Breast epithelium (tissue), 4 donors: Measurements from ENCODE around the gene DACT2. TPM values are rescaled to one million over a fixed set of nuclear protein-coding genes. Genes with fewer than 3 reads are reported as not detected.

Experiments used
- DNase-seq, 2 donors: peaks; one replicate each; pipeline ENCODE4 v3.0.0-alpha.2; 2019; ENCODE audit warnings: low spot score in 2 of 2
- H3K27ac ChIP-seq, 2 donors: fragments of 200-600 bp; sonication (generic) in 1 of 2; one replicate each; pipeline ENCODE4 v1.5.1; 2016 to 2019; ENCODE audit warnings: mild to moderate bottlenecking in 1 of 2
- H3K27me3 ChIP-seq, 2 donors: fragments of 200-600 bp; sonication (generic) in 1 of 2; one replicate each; pipeline versions ENCODE4 v1.5.1 to v1.6.0; 2017 to 2019; ENCODE audit warnings: control low read depth in 1 of 2, mild to moderate bottlenecking in 1 of 2
- H3K36me3 ChIP-seq: fragments of 200-600 bp; one replicate; pipeline ENCODE4 v1.5.1; 2019
- H3K4me1 ChIP-seq, 2 donors: fragments of 200-600 bp; sonication (generic); one replicate each; pipeline ENCODE4 v1.5.1; 2016 to 2019; ENCODE audit warnings: control low read depth in 1 of 2
- H3K4me3 ChIP-seq, 3 donors: fragments of 200-600 bp; sonication (generic); 1 replicate in 2 of 3; 2 replicates in 1 of 3; pipeline ENCODE4 v1.5.1; 2016 to 2019; ENCODE audit warnings: mild to moderate bottlenecking in 3 of 3, moderate library complexity in 2 of 3
- H3K9me3 ChIP-seq, 2 donors: fragments of 200-600 bp; sonication (generic) in 1 of 2; one replicate each; pipeline ENCODE4 v1.5.1; 2016 to 2019; ENCODE audit warnings: control low read depth in 1 of 2
- CTCF ChIP-seq, 3 donors: fragments of 450-650 bp; IDR thresholded peaks; one replicate each; pipeline ENCODE4 v1.5.1; 2016 to 2017; ENCODE audit warnings: antibody characterized with exemption in 3 of 3, mild to moderate bottlenecking in 3 of 3, moderate library complexity in 3 of 3
- POLR2A ChIP-seq: fragments of 450-650 bp; IDR thresholded peaks from one replicate; pipeline ENCODE4 v1.6.1; 2016; ENCODE audit warnings: antibody characterized with exemption, mild to moderate bottlenecking, moderate library complexity
- POLR2AphosphoS5 ChIP-seq, 3 donors: sonication (generic); formaldehyde crosslinking; IDR thresholded peaks; one replicate each; pipeline ENCODE4 v1.6.1; 2017; ENCODE audit warnings: antibody characterized with exemption in 3 of 3
- intact Hi-C: fragments of 100-400 bp; cut with DNase I; formaldehyde crosslinking; loops from one replicate; pipeline ENCODE4 v1.15.1; 2023; ENCODE audit warnings: low total_unique reads
- total RNA-seq, 3 donors: library from RNA; depleted of rRNA; stranded (reverse); fragments of >200 nt; gene quantifications; one replicate each; pipeline ENCODE4 v1.1.0, GENCODE V29; 2016

Gene DACT2
- total RNA-seq, 3 donors from 2014 or later, result 0.32 to 1.0 TPM; not detected in 1

GRCh38 chr6:168333491-168333890 lies 13.9 kb upstream of the DACT2 start:
- H3K27ac ChIP-seq, result no peak overlapping the region
- H3K4me3 ChIP-seq, result no peak overlapping the region
- no peaks in the 10 kb centered on the region for H3K27me3 ChIP-seq
- intact Hi-C loops, result no loop called here
- no peaks in the 10 kb centered on the region for H3K4me1 ChIP-seq
- H3K9me3 ChIP-seq, result no peaks in the 10 kb centered on the region
- TF ChIP-seq POLR2AphosphoS5 (IDR thresholded peaks at IDR 0.05), result no peak
- no peak for TF ChIP-seq CTCF (IDR thresholded peaks at IDR 0.05)
- no peak for TF ChIP-seq POLR2A
- no peak for DNase-seq
- no peaks in the 10 kb centered on the region for H3K36me3 ChIP-seq

DNA sequence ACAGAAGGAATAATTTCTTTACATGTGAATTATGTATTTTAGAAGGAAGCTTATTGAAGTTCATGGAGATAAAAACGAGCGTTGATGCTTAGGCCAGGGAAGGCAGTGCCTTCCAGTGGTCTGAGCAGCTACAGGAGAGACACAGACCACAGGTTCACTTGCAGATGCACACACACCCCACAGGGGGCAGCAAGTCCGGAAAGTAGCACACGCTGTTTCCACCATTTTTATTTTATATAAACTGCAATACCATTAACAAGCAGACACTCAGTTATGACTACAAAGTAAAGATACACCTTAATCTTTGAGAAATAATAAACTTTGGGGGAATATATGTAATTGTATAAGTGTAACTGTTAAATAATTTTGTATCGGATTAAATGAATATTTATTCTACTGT lies 13.5 kb upstream of the DACT2 start:
- no peaks in the 10 kb centered on the region for H3K27me3 ChIP-seq
- intact Hi-C loops, result no loop called here
- no peak overlapping the region for H3K27ac ChIP-seq
- TF ChIP-seq POLR2A (no peak), CTCF (IDR thresholded peaks at IDR 0.05) (no peak), POLR2AphosphoS5 (IDR thresholded peaks at IDR 0.05) (no peak)
- DNase-seq, result no peak
- no peaks in the 10 kb centered on the region for H3K36me3 ChIP-seq
- no peaks in the 10 kb centered on the region for H3K9me3 ChIP-seq
- no peaks in the 10 kb centered on the region for H3K4me1 ChIP-seq
- no peak overlapping the region for H3K4me3 ChIP-seq

- H3K4me3 ChIP-seq, result no peak overlapping the region
- no peak for TF ChIP-seq POLR2A
- TF ChIP-seq CTCF (IDR thresholded peaks at IDR 0.05), result no peak
- no peak for TF ChIP-seq POLR2AphosphoS5 (IDR thresholded peaks at IDR 0.05)
- no peaks in the 10 kb centered on the region for H3K4me1 ChIP-seq
- no peaks in the 10 kb centered on the region for H3K36me3 ChIP-seq
- DNase-seq, result no peak
- intact Hi-C loops, result no loop called here
- H3K27ac ChIP-seq, result no peak overlapping the region
- no peaks in the 10 kb centered on the region for H3K27me3 ChIP-seq
- no peaks in the 10 kb centered on the region for H3K9me3 ChIP-seq
Measured at GRCh38 chr6:168332020-168332419, 12.4 kb upstream of the DACT2 start.

DNA sequence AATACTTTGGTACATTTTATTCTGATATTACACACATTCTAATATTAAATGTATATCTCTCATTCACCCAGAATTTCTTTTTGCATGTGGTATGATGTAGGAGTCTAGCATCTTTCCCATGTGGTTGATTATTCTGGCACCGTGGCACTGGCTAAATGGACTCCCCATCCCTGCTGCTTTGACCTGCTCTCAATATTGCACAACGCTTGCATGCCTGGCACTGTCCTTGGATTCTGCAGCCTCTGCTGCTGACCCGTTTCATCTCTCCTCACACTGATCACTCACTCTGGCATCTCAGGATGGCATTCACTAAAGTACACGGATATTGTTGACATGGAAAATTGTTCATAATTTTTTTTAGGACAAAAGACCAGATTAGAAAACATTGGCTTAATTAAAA lies 11.5 kb upstream of the DACT2 start:
- TF ChIP-seq CTCF (IDR thresholded peaks at IDR 0.05), result no peak
- TF ChIP-seq POLR2A, result no peak
- TF ChIP-seq POLR2AphosphoS5 (IDR thresholded peaks at IDR 0.05), result no peak
- intact Hi-C loops, result no loop called here
- DNase-seq, result no peak

GRCh38 chr6:168330403-168330802 lies 10.8 kb upstream of the DACT2 start:
- no peak for DNase-seq
- no peaks in the 10 kb centered on the region for H3K36me3 ChIP-seq
- no peaks in the 10 kb centered on the region for H3K27me3 ChIP-seq
- TF ChIP-seq POLR2AphosphoS5 (IDR thresholded peaks at IDR 0.05), result no peak
- TF ChIP-seq POLR2A, result no peak
- TF ChIP-seq CTCF (IDR thresholded peaks at IDR 0.05), result no peak
- intact Hi-C loops, result no loop called here
- no peaks in the 10 kb centered on the region for H3K9me3 ChIP-seq
- no peaks in the 10 kb centered on the region for H3K4me1 ChIP-seq
- no peak overlapping the region for H3K4me3 ChIP-seq
- no peak overlapping the region for H3K27ac ChIP-seq

More for the DNA sequence above, 11.5 kb upstream of the DACT2 start:
- H3K27ac ChIP-seq, result no peak overlapping the region
- no peaks in the 10 kb centered on the region for H3K9me3 ChIP-seq
- no peaks in the 10 kb centered on the region for H3K36me3 ChIP-seq
- H3K4me1 ChIP-seq, result no peaks in the 10 kb centered on the region
- H3K27me3 ChIP-seq, result no peaks in the 10 kb centered on the region
- no peak overlapping the region for H3K4me3 ChIP-seq
